Esophagus muscularis mucosa (tissue), 4 donors: ENCODE results near the gene ASTN2.

Source experiments
- EP300 ChIP-seq: sonication (generic); formaldehyde crosslinking; IDR thresholded peaks from one replicate; pipeline ENCODE4 v1.6.1; 2017; ENCODE audit warnings: antibody characterized with exemption
- POLR2A ChIP-seq: fragments of 450-650 bp; IDR thresholded peaks from one replicate; pipeline ENCODE4 v1.6.1; 2017; ENCODE audit warnings: antibody characterized with exemption, moderate library complexity, mild to moderate bottlenecking, low read depth
- POLR2AphosphoS5 ChIP-seq, 2 donors: sonication (generic); formaldehyde crosslinking; IDR thresholded peaks; one replicate each; pipeline ENCODE4 v1.6.1; 2017; ENCODE audit warnings: antibody characterized with exemption in 2 of 2
- TF ChIP-seq, protein P1 (sequence below), 3 experiments: fragments of 200-600 bp in 2 of 3; fragments of 450-650 bp in 1 of 3; sonication (generic) in 2 of 3; IDR thresholded peaks; one replicate each; pipeline ENCODE4 v1.5.1; 2017 to 2019; ENCODE audit warnings: antibody characterized with exemption in 3 of 3, mild to moderate bottlenecking in 2 of 3, moderate library complexity in 1 of 3

DNA sequence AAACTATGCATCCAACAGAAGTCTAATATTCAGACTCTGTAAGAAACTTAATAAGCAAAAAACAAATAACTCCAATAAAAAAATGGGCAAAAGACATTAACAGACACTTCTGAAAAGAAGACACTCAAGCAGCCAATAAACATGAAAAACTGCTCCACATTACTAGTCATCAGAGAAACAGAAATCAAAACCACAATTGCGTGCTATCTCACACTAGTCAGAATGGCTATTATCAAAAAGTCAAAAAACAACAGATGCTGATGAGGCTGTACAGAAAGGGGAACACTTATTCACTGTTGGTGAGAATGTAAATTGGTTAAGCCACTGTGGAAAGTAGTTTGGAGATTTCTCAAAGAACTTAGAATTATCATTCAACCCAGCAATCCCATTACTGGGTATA lies 829.0 kb downstream of the ASTN2 start:
- TF ChIP-seq POLR2AphosphoS5 (IDR thresholded peaks at IDR 0.05) (no peak), POLR2A (no peak), EP300 (no peak)
- TF ChIP-seq, protein P1, sequence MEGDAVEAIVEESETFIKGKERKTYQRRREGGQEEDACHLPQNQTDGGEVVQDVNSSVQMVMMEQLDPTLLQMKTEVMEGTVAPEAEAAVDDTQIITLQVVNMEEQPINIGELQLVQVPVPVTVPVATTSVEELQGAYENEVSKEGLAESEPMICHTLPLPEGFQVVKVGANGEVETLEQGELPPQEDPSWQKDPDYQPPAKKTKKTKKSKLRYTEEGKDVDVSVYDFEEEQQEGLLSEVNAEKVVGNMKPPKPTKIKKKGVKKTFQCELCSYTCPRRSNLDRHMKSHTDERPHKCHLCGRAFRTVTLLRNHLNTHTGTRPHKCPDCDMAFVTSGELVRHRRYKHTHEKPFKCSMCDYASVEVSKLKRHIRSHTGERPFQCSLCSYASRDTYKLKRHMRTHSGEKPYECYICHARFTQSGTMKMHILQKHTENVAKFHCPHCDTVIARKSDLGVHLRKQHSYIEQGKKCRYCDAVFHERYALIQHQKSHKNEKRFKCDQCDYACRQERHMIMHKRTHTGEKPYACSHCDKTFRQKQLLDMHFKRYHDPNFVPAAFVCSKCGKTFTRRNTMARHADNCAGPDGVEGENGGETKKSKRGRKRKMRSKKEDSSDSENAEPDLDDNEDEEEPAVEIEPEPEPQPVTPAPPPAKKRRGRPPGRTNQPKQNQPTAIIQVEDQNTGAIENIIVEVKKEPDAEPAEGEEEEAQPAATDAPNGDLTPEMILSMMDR (IDR thresholded peaks at IDR 0.05) = no peak
